SH-SY5Y (cell line): Measurements from ENCODE around the gene SCYL1.

ENCODE experiments used
- GATA2 ChIP-seq: IDR thresholded peaks from 2 replicates; pipeline ENCODE4 v1.6.1; 2011; ENCODE audit warnings: mild to moderate bottlenecking, low read depth, low read length
- GATA3 ChIP-seq: IDR thresholded peaks from 2 replicates; pipeline ENCODE4 v1.6.1; 2011; ENCODE audit warnings: low read depth, mild to moderate bottlenecking, low read length, moderate library complexity

DNA sequence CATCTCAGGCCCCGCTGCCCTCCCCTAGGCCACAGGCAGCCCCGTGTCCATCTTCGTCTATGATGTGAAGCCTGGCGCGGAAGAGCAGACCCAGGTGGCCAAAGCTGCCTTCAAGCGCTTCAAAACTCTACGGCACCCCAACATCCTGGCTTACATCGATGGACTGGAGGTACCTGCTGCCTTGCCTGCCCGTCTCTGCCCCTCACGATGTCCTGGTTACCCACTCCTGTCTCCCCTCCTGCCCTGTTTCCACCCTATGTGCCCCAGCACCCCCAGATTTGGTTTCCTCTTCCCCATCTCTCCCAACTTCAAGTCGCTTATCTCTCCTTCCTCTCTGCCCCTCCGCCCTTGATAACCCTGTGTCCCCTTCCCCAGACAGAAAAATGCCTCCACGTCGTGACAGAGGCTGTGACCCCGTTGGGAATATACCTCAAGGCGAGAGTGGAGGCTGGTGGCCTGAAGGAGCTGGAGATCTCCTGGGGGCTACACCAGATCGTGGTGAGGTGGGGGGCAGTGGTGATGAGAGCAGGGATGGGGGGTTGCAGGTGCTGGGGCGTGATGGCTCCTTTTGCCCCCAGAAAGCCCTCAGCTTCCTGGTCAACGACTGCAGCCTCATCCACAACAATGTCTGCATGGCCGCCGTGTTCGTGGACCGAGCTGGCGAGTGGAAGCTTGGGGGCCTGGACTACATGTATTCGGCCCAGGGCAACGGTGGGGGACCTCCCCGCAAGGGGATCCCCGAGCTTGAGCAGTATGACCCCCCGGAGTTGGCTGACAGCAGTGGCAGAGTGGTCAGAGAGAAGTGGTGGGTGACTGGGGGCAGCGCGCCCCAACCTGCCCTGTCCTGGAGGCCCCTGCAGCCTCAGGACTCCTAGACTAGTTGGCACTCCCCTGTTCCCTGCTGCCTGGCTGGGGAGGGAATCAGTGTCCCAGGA is 930 bp downstream of the SCYL1 start:
- no peak for TF ChIP-seq GATA2
- TF ChIP-seq GATA3: no peak
